ENCODE data around the gene IRF2BP1. TPM values are rescaled to one million over a fixed set of nuclear protein-coding genes. Genes with fewer than 3 reads are reported as not detected.
A peak's percentile ranks its signal among the peaks of the same experiment; 100 is the strongest.

Gene IRF2BP1
- total and polyA plus RNA-seq, 2 of the 13 experiments (the other 11 are each of a cell fraction or from before 2014, with no cell fraction given): 4.3 to 14.3 TPM

DNA sequence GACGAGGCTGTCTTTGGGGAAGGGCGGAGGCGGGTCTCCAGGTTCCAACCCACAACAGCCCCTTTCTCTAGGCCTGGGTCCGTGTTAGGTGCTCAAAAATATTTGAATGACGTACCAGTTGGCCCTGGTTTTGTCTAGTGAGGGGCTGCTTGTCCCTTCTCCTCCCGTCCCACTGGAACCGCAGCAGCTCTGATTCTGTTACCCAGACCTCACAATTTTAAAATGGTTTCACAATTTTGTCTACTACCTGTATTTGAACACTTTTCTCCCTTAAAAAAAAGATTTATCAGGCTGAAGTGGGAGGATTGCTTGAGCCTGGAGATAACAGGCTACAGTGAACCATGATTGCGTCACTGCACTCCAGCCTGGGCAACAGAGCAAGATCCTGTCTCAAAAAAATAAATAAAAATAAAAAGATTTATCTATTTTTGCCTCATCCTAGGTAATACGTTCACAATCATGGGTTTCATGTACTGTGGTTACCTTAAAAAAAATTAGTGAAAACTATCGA is 1.3 kb upstream of the IRF2BP1 start (continued):
- TF ChIP-seq, protein P1, sequence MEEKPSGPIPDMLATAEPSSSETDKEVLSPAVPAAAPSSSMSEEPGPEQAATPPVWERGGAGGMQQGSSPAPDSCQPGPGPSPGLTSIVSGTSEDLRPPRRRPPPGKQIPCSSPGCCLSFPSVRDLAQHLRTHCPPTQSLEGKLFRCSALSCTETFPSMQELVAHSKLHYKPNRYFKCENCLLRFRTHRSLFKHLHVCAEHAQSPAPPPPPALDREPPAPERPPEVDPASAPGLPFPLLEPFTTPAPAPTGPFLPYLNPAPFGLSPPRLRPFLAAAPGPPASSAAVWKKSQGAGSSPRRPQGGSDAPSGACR (CRISPR knock-in tag; IDR thresholded peaks at IDR 0.05): no peak
- no peak for TF ChIP-seq WIZ (CRISPR knock-in tag; IDR thresholded peaks at IDR 0.05)
- TF ChIP-seq, protein P2, sequence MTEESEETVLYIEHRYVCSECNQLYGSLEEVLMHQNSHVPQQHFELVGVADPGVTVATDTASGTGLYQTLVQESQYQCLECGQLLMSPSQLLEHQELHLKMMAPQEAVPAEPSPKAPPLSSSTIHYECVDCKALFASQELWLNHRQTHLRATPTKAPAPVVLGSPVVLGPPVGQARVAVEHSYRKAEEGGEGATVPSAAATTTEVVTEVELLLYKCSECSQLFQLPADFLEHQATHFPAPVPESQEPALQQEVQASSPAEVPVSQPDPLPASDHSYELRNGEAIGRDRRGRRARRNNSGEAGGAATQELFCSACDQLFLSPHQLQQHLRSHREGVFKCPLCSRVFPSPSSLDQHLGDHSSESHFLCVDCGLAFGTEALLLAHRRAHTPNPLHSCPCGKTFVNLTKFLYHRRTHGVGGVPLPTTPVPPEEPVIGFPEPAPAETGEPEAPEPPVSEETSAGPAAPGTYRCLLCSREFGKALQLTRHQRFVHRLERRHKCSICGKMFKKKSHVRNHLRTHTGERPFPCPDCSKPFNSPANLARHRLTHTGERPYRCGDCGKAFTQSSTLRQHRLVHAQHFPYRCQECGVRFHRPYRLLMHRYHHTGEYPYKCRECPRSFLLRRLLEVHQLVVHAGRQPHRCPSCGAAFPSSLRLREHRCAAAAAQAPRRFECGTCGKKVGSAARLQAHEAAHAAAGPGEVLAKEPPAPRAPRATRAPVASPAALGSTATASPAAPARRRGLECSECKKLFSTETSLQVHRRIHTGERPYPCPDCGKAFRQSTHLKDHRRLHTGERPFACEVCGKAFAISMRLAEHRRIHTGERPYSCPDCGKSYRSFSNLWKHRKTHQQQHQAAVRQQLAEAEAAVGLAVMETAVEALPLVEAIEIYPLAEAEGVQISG (CRISPR knock-in tag; IDR thresholded peaks at IDR 0.05): no peak
- no peak for TF ChIP-seq TFAP4 (IDR thresholded peaks at IDR 0.05; ENCODE audit: borderline replicate concordance, low read depth)
- TF ChIP-seq SRSF9 (IDR thresholded peaks at IDR 0.05; ENCODE audit: borderline replicate concordance, insufficient read depth, low read depth, low read length, poor library complexity, severe bottlenecking): no peak
- peak; percentile 3; the same call in 1 of the 2 replicates for TF ChIP-seq ARNT2 (CRISPR knock-in tag; IDR thresholded peaks at IDR 0.05; ENCODE audit: low read depth)
- TF ChIP-seq THYN1 (CRISPR knock-in tag; IDR thresholded peaks at IDR 0.05; ENCODE audit: borderline replicate concordance, low read depth): no peak
- TF ChIP-seq ELF1 (CRISPR knock-in tag; IDR thresholded peaks at IDR 0.05): no peak
- no peak for TF ChIP-seq ZNF580 (CRISPR knock-in tag; IDR thresholded peaks at IDR 0.05; ENCODE audit: borderline replicate concordance, low read depth)
- TF ChIP-seq, protein P3, sequence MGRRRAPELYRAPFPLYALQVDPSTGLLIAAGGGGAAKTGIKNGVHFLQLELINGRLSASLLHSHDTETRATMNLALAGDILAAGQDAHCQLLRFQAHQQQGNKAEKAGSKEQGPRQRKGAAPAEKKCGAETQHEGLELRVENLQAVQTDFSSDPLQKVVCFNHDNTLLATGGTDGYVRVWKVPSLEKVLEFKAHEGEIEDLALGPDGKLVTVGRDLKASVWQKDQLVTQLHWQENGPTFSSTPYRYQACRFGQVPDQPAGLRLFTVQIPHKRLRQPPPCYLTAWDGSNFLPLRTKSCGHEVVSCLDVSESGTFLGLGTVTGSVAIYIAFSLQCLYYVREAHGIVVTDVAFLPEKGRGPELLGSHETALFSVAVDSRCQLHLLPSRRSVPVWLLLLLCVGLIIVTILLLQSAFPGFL (CRISPR knock-in tag; IDR thresholded peaks at IDR 0.05): no peak
- no peak for TF ChIP-seq GRHL1 (CRISPR knock-in tag; conservative IDR thresholded peaks at IDR 0.05)
- TF ChIP-seq KDM5A (IDR thresholded peaks at IDR 0.05; ENCODE audit: borderline replicate concordance, low read length): no peak; the same call in 1 of the 2 replicates
- TF ChIP-seq ZNF883 (CRISPR knock-in tag; IDR thresholded peaks at IDR 0.05; ENCODE audit: not compliant biosample characterization): no peak
- TF ChIP-seq, protein P4, sequence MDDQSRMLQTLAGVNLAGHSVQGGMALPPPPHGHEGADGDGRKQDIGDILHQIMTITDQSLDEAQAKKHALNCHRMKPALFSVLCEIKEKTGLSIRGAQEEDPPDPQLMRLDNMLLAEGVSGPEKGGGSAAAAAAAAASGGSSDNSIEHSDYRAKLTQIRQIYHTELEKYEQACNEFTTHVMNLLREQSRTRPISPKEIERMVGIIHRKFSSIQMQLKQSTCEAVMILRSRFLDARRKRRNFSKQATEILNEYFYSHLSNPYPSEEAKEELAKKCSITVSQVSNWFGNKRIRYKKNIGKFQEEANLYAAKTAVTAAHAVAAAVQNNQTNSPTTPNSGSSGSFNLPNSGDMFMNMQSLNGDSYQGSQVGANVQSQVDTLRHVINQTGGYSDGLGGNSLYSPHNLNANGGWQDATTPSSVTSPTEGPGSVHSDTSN (CRISPR knock-in tag; IDR thresholded peaks at IDR 0.05; ENCODE audit: borderline replicate concordance): no peak

Data from HepG2 (cell line).